IPS DF 6.9 (cell line): ENCODE results near the gene AHNAK.
"Not testable (repeated sequence)": the region's sequence is repeated elsewhere in the genome, so short reads cannot be mapped to it uniquely, and the experiment has no call there.

ENCODE experiments used
- DNase-seq: peaks from one replicate; pipeline ENCODE4 v3.0.0-alpha.2; 2013; ENCODE audit warnings: low read depth, low spot score
- H3K27ac ChIP-seq: one replicate; pipeline ENCODE4 v1.5.1; 2013; ENCODE audit warnings: low read length, control low read depth
- H3K27me3 ChIP-seq: 2 replicates; pipeline ENCODE4 v1.6.1; 2013; ENCODE audit warnings: mild to moderate bottlenecking, low read length; ENCODE audit not compliant: control insufficient read depth, insufficient read depth
- H3K36me3 ChIP-seq: 2 replicates; pipeline ENCODE4 v1.6.1; 2013; ENCODE audit warnings: low read length; ENCODE audit not compliant: control insufficient read depth, insufficient read depth
- H3K4me1 ChIP-seq: 2 replicates; pipeline ENCODE4 v1.6.1; 2013; ENCODE audit warnings: low read length; ENCODE audit not compliant: control insufficient read depth, insufficient read depth
- H3K4me3 ChIP-seq: 2 replicates; pipeline ENCODE4 v1.5.1; 2013; ENCODE audit warnings: mild to moderate bottlenecking, low read length
- H3K9me3 ChIP-seq: 2 replicates; pipeline ENCODE4 v1.6.1; 2013; ENCODE audit warnings: low read length, inconsistent platforms; ENCODE audit not compliant: control insufficient read depth, insufficient read depth
- WGBS: extraction: QIAGEN DNeasy Blood & Tissue Kit; methylation state at CpG from one replicate; pipeline ENCODE4 v1.1.7; 2013; ENCODE audit warnings: mixed read lengths, missing lambda C conversion rate; ENCODE audit not compliant: insufficient read length, insufficient coverage; 5-methylcytosine and 5-hydroxymethylcytosine counted together

The AHNAK gene

DNA sequence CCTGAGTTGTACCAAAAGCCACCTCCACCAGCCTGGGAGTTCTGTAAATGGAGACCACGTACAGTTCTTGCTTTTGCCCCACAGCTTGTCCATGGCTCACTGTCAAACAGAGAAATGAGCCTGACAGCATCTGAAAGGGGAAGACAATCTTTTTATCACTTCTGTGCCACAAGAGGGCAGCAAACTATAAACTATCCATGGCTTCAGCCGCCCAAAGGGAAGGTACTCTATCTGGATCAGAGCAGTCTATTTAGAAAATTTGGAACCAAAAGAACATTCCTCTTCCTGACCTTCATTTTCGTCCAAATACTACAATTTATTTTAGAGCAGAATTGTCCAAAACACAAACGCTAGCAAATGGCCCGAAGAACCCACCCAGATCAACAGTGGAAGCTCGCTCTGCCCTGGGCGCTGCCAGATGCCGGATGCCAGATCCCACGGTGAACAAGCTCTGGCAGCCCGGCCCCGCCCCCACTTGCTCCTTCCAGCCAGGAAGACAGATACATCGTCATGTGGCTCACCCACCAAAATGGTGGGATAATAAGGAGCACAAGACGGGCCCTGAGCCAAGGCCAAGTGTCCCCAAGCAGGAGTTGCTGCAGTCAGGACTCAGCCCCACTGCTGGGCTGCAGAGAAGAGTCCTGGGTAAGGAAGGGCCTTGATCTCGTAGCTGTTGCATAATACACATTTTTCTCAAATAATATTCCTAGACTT is 151.6 kb downstream of the AHNAK start:
- Histone ChIP-seq H3K36me3 (no peaks in the 10 kb centered on the region), H3K27ac (no peak overlapping the region), H3K4me1 (peaks cover 5% of the 10 kb centered on the region), H3K9me3 (no peaks in the 10 kb centered on the region), H3K27me3 (no peaks in the 10 kb centered on the region), H3K4me3 (no peak overlapping the region)
- DNase-seq: peak; percentile 50
- no CpG with 5 or more reads among the region's 14 CpGs for WGBS

DNA sequence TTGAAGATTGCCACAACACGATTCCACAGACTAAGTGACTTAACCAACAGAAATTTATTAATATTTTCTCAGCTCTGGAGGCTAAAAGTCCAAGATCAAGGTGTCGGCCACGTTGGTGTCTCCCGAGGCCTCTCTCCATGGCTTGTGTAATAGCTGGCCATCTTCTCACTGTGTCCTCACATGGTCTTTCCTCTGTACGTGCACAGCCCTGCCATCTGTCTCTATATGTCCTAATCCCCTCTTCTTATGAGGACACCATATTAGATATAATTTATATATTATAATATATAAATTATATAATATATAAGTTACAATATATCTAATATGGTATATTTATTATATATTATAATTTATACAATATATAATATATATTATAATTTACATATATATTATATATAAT is 152.9 kb downstream of the AHNAK start:
- Histone ChIP-seq H3K9me3 (no peaks in the 10 kb centered on the region), H3K4me3 (no peak overlapping the region), H3K27ac (no peak overlapping the region), H3K27me3 (no peaks in the 10 kb centered on the region), H3K4me1 (peaks cover 2% of the 10 kb centered on the region), H3K36me3 (no peaks in the 10 kb centered on the region)
- WGBS: no CpG with 5 or more reads among the region's 5 CpGs
- no peak for DNase-seq

DNA sequence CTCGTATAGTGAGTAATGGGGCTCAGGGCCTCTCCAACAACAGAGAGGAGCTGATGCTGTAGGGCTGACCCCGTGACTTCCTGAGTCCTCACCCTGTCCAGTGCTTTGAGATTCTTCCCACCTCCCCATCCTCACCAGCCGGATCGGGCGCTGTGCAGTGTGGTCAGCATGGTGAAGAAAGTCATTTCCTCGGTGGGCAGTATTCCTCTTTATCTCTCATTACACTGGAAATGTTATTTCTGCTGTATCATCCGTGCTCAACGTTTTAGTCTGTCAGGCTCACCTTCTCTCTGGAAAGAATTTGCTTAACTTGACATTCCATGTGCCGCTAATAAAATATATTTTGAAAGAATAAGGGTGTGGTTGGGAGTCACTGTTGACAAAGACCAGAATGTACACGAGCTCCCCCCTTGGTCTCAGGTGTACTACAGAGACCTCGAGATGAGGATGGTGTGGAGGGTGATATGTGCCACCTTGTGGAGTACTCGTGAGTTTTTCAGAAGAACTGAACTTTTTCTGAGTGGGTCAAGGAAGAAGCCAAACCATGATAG is 153.5 kb downstream of the AHNAK start:
- H3K27me3 ChIP-seq: no peaks in the 10 kb centered on the region
- H3K9me3 ChIP-seq: no peaks in the 10 kb centered on the region
- H3K4me3 ChIP-seq: no peak overlapping the region
- DNase-seq: no peak
- H3K4me1 ChIP-seq: peaks cover 2% of the 10 kb centered on the region
- H3K27ac ChIP-seq: no peak overlapping the region
- H3K36me3 ChIP-seq: no peaks in the 10 kb centered on the region
- no CpG with 5 or more reads among the region's 12 CpGs for WGBS

DNA sequence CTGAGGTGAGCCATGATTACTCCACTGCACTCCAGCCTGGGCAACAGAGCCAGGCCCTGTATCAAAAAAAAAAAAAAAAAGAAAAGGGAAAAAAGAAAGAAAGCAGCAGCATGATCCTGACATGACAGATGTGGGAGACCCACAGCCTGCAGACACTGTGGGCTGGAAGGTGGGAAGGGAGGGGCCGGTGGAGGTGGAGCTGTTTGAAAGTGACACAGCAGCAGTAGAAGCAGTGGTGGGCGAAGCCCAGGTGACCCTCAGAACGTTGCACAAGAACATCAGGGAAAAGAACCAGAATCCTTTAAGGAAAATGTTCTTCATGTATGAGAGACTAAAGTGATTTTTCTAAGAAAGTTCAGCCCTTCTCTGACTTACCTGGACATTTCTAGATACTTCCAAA is 154.1 kb downstream of the AHNAK start:
- no peak overlapping the region for H3K27ac ChIP-seq
- H3K4me1 ChIP-seq: peaks cover 2% of the 10 kb centered on the region
- H3K4me3 ChIP-seq: no peak overlapping the region
- no CpG with 5 or more reads among the region's 3 CpGs for WGBS
- no peaks in the 10 kb centered on the region for H3K27me3 ChIP-seq
- no peaks in the 10 kb centered on the region for H3K9me3 ChIP-seq
- DNase-seq: no peak
- H3K36me3 ChIP-seq: no peaks in the 10 kb centered on the region

DNA sequence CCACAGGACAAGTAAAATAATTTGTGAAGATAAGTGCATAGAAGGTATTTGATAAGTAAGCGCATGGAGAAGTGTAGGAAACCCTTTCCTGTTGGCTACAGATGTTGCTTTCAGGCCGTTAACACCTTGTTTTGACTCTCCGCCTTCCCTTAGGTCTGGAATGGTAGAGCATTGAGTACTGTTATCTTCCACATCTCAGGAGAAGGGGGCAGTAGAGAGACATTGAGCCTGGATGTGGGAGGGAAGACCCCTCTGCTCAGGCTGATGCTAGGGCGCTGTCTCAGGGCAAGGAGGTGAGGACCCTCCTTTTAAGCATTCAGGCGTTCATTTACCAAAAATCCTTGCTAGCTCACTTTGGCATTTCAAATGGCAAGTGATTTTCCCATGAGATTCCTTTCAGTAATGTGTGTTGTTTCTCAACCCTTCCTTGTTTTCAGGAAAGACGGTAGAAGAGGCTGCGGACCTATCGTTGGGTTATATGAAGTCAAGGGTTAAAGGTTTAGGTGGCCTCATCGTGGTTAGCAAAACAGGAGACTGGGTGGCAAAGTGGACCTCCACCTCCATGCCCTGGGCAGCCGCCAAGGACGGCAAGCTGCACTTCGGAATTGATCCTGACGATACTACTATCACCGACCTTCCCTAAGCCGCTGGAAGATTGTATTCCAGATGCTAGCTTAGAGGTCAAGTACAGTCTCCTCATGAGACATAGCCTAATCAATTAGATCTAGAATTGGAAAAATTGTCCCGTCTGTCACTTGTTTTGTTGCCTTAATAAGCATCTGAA is 154.8 kb downstream of the AHNAK start:
- Histone ChIP-seq H3K36me3 (no peaks in the 10 kb centered on the region), H3K9me3 (no peaks in the 10 kb centered on the region), H3K27ac (no peak overlapping the region), H3K4me3 (no peak overlapping the region), H3K4me1 (peaks cover 2% of the 10 kb centered on the region), H3K27me3 (no peaks in the 10 kb centered on the region)
- DNase-seq: no peak
- WGBS: no CpG with 5 or more reads among the region's 16 CpGs

DNA sequence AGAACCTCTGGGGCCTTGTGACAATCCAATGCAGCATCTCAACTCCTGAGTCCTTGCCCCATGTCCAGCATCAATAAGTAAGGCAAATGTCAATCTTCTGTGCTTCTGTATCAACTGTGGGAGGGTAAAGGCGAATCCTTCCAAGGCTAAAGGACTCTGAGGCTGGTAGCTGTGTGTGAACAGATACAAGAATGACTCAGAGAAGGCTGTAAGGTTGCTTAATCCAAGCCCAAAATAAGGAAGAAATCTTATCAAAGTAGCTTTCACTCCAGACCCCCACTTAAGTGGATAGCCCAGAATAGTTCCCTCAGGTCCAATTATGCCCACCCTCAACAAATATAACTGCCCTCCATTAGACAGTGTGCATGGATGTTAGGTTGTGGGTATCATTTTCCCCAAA is 155.9 kb downstream of the AHNAK start:
- no peaks in the 10 kb centered on the region for H3K9me3 ChIP-seq
- peaks cover 2% of the 10 kb centered on the region; the same call in 1 of the 2 replicates for H3K4me1 ChIP-seq
- no peaks in the 10 kb centered on the region for H3K27me3 ChIP-seq
- no peak overlapping the region for H3K27ac ChIP-seq
- H3K36me3 ChIP-seq: no peaks in the 10 kb centered on the region
- WGBS: no CpG with 5 or more reads among the region's 1 CpG
- DNase-seq: no peak
- no peak overlapping the region for H3K4me3 ChIP-seq

DNA sequence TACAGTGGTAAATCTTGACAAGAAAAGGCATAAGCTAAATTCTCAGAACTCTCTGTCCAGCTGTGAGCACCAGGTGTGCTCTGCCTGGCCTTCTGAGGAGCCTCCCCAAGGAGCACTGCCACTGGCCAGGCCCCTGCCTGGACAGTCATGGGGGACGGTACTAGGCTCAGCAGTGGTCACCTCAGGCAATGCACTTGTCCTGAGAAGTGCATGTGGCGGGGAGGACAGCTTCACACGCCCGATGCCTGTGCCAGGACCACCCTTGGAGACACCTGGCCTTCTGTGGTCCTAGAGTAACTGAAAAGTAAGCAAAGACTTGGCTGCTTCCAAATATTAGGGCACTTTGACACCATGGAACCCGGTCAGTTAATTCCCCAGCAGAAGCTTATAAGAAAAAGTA is 156.4 kb downstream of the AHNAK start:
- WGBS: no CpG with 5 or more reads among the region's 5 CpGs
- Histone ChIP-seq H3K27me3 (no peaks in the 10 kb centered on the region), H3K9me3 (no peaks in the 10 kb centered on the region), H3K36me3 (no peaks in the 10 kb centered on the region), H3K4me1 (peaks cover under 1% of the 10 kb centered on the region; the same call in 1 of the 2 replicates), H3K4me3 (no peak overlapping the region), H3K27ac (no peak overlapping the region)
- DNase-seq: no peak

DNA sequence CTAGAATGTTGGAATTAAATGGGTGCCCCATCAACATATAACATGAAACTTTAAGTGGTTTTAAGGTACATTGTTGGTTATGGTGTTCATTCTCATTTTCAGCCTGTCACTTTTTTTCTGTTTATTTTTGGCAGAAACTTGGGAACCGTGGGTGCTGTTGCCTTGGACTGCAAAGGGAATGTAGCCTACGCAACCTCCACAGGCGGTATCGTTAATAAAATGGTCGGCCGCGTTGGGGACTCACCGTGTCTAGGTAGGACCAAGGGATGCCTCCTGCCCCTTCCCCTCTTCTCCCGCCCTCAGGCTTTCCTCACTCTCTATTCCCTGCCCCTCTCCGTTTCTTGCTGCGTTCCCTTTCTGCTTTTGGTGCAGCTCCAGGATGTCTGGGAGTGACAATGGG is 157.6 kb downstream of the AHNAK start:
- Histone ChIP-seq H3K4me1 (no peaks in the 10 kb centered on the region), H3K4me3 (no peak overlapping the region), H3K27ac (no peak overlapping the region), H3K27me3 (no peaks in the 10 kb centered on the region), H3K36me3 (no peaks in the 10 kb centered on the region), H3K9me3 (no peaks in the 10 kb centered on the region)
- no peak for DNase-seq
- no CpG with 5 or more reads among the region's 11 CpGs for WGBS

DNA sequence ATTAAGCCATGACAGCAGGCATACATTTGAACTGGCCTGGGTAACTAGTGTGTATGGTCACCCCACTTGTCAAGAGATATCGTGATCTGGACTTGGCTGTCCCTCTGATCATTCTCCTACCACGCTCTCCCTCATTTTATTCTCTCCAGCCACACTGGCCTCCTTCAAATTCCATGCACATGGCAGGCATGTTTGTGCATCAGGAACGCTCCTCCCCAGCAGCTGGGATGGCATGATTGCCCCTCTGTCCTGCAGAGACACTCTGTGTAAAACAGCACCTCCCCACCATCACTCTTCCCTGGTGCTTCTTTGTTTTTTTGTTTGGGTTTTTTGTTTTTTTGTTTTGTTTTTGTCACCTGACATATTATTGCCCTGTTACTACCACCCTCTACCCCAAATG is 159.2 kb downstream of the AHNAK start:
- no peaks in the 10 kb centered on the region for H3K36me3 ChIP-seq
- no CpG with 5 or more reads among the region's 3 CpGs for WGBS
- no peaks in the 10 kb centered on the region for H3K27me3 ChIP-seq
- H3K4me1 ChIP-seq: no peaks in the 10 kb centered on the region
- H3K9me3 ChIP-seq: no peaks in the 10 kb centered on the region
- H3K27ac ChIP-seq: no peak overlapping the region
- no peak overlapping the region for H3K4me3 ChIP-seq
- no peak for DNase-seq

DNA sequence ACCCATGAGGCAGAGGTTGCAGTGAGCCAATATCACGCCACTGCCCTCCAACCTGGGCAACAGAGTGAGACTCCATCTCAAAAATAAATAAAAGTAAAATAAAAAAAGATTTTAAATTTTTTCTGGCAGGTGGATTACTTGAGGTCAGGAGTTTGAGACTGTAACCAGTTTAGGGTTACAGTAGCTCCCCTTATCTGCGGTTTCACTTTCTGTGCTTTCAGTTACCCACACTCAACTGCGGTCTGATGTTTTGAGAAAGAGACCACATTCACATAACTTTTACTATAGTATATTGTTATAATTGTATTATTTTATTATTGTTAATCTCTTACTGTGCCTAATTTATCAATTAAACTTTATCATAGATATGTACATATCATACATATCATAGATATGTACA is 160.5 kb downstream of the AHNAK start:
- not testable (repeated sequence) for H3K36me3 ChIP-seq, H3K27ac ChIP-seq, H3K9me3 ChIP-seq, H3K4me1 ChIP-seq, DNase-seq, H3K27me3 ChIP-seq, H3K4me3 ChIP-seq
- no CpG with 5 or more reads among the region's 3 CpGs for WGBS
